ENCODE results near the gene CEP112. TPM values are rescaled to one million over a fixed set of nuclear protein-coding genes. Genes with fewer than 3 reads are reported as not detected.

CEP112 gene
- total RNA-seq, 1 donor from 2014 or later = 9.5 TPM

DNA sequence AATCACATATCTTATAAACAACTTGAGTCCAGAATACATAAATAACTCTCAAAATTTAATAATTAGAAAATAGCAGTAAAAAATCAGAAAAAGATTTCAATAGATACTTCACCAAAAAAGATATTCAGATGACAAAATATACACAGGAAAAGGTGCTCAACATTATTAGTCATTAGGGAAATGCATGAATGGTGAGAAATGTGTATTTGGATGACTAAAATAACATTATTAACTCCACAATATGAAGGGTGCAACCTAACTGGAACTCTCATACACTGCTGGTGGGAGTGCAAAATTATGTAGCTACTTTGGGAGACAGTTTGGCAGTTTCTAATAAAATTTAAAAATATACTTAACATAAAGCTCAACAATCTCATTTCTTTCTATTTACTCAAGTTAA lies 368.2 kb downstream of the CEP112 start:
- no peak for DNase-seq (ENCODE audit: extremely low spot score, unreplicated experiment)
- peaks cover 17% of the 10 kb centered on the region for H3K36me3 Mint-ChIP-seq (ENCODE audit: unreplicated experiment)
- no peaks in the 10 kb centered on the region for H3K27me3 Mint-ChIP-seq (ENCODE audit: unreplicated experiment)
- H3K4me1 Mint-ChIP-seq (ENCODE audit: unreplicated experiment) = peaks cover 13% of the 10 kb centered on the region
- peaks cover 22% of the 10 kb centered on the region for H3K9me3 Mint-ChIP-seq (ENCODE audit: unreplicated experiment)
- no peak overlapping the region for H3K4me3 Mint-ChIP-seq (ENCODE audit: unreplicated experiment)
- H3K27ac Mint-ChIP-seq (ENCODE audit: unreplicated experiment) = no peak overlapping the region
- TF ChIP-seq, protein P1, sequence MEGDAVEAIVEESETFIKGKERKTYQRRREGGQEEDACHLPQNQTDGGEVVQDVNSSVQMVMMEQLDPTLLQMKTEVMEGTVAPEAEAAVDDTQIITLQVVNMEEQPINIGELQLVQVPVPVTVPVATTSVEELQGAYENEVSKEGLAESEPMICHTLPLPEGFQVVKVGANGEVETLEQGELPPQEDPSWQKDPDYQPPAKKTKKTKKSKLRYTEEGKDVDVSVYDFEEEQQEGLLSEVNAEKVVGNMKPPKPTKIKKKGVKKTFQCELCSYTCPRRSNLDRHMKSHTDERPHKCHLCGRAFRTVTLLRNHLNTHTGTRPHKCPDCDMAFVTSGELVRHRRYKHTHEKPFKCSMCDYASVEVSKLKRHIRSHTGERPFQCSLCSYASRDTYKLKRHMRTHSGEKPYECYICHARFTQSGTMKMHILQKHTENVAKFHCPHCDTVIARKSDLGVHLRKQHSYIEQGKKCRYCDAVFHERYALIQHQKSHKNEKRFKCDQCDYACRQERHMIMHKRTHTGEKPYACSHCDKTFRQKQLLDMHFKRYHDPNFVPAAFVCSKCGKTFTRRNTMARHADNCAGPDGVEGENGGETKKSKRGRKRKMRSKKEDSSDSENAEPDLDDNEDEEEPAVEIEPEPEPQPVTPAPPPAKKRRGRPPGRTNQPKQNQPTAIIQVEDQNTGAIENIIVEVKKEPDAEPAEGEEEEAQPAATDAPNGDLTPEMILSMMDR (IDR thresholded peaks at IDR 0.05) = no peak

DNA sequence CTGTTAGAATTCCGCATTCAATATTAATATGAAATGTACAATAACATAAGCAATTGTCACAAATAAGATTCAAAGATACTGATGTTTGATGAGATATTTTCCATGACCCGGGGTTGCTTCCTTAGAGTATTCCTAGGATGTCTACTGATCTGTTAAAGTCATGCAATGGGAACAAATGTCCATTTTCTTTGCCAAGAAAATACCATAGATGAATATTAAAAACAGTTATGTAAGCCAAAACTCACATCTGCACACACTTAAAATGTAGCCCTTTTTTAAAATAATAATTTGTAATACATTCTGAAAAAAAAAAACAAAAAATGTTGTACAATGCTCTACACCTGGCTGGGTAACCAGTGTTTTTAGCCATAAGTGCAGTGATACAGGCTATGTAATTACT lies 371.1 kb downstream of the CEP112 start:
- Mint-ChIP-seq H3K4me1 (ENCODE audit: unreplicated experiment) (peaks cover 13% of the 10 kb centered on the region), H3K9me3 (ENCODE audit: unreplicated experiment) (peaks cover 16% of the 10 kb centered on the region), H3K27me3 (ENCODE audit: unreplicated experiment) (no peaks in the 10 kb centered on the region), H3K4me3 (ENCODE audit: unreplicated experiment) (no peak overlapping the region), H3K27ac (ENCODE audit: unreplicated experiment) (peak overlapping the region; percentile 58), H3K36me3 (ENCODE audit: unreplicated experiment) (peaks cover 13% of the 10 kb centered on the region)
- no peak for DNase-seq (ENCODE audit: extremely low spot score, unreplicated experiment)
- TF ChIP-seq, protein P1 (IDR thresholded peaks at IDR 0.05) = no peak

- no peak for DNase-seq (ENCODE audit: extremely low spot score, unreplicated experiment)
- Mint-ChIP-seq H3K4me1 (ENCODE audit: unreplicated experiment) (peaks cover 13% of the 10 kb centered on the region), H3K36me3 (ENCODE audit: unreplicated experiment) (peaks cover 13% of the 10 kb centered on the region), H3K9me3 (ENCODE audit: unreplicated experiment) (peaks cover 16% of the 10 kb centered on the region), H3K27me3 (ENCODE audit: unreplicated experiment) (no peaks in the 10 kb centered on the region), H3K4me3 (ENCODE audit: unreplicated experiment) (no peak overlapping the region), H3K27ac (ENCODE audit: unreplicated experiment) (peak overlapping the region; percentile 58)
- TF ChIP-seq, protein P1 (IDR thresholded peaks at IDR 0.05) = no peak
Measured at GRCh38 chr17:65820306-65820705, 371.6 kb downstream of the CEP112 start.

- Mint-ChIP-seq H3K4me3 (ENCODE audit: unreplicated experiment) (no peak overlapping the region), H3K27ac (ENCODE audit: unreplicated experiment) (peak overlapping the region; percentile 58), H3K4me1 (ENCODE audit: unreplicated experiment) (peaks cover 13% of the 10 kb centered on the region), H3K27me3 (ENCODE audit: unreplicated experiment) (no peaks in the 10 kb centered on the region), H3K9me3 (ENCODE audit: unreplicated experiment) (peaks cover 16% of the 10 kb centered on the region), H3K36me3 (ENCODE audit: unreplicated experiment) (peaks cover 13% of the 10 kb centered on the region)
- TF ChIP-seq, protein P1 (IDR thresholded peaks at IDR 0.05) = no peak
- no peak for DNase-seq (ENCODE audit: extremely low spot score, unreplicated experiment)
Measured at GRCh38 chr17:65819810-65820209, 372.1 kb downstream of the CEP112 start.

DNA sequence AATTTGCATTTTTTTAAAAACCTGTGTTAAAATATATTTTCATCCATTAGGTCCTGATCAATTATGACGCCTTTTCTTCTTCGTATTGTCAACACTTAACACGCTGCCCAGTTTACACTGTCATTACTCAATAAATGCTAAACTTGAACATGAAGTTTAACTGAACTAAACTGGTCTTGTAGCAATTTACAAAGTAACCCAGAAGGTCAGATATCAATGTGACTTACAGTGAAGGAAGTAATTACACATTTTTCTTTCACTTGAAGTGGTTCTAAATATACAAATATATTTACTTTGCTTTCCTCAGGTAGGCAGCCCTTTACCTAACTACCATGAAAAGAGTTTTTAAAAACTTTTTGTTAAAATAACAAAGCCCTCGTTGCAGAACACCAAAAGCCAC lies 374.0 kb downstream of the CEP112 start:
- peaks cover 7% of the 10 kb centered on the region for H3K36me3 Mint-ChIP-seq (ENCODE audit: unreplicated experiment)
- no peaks in the 10 kb centered on the region for H3K27me3 Mint-ChIP-seq (ENCODE audit: unreplicated experiment)
- DNase-seq (ENCODE audit: extremely low spot score, unreplicated experiment) = no peak
- peaks cover 11% of the 10 kb centered on the region for H3K9me3 Mint-ChIP-seq (ENCODE audit: unreplicated experiment)
- H3K27ac Mint-ChIP-seq (ENCODE audit: unreplicated experiment) = no peak overlapping the region
- TF ChIP-seq, protein P1 (IDR thresholded peaks at IDR 0.05) = no peak
- H3K4me3 Mint-ChIP-seq (ENCODE audit: unreplicated experiment) = no peak overlapping the region
- peaks cover 13% of the 10 kb centered on the region for H3K4me1 Mint-ChIP-seq (ENCODE audit: unreplicated experiment)

Data from osteocyte (in vitro differentiated cells).